ENCODE measurements around the gene POLE2.
"Not testable (repeated sequence)": the region's sequence is repeated elsewhere in the genome, so short reads cannot be mapped to it uniquely, and the experiment has no call there.

The POLE2 gene

GRCh38 chr14:49673586-49673985 lies 14.4 kb downstream of the POLE2 start:
- H3K4me3 ChIP-seq (ENCODE audit: low read depth, low read length), result no peak overlapping the region
- DNase-seq (ENCODE audit: low read depth), result no peak

- H3K4me3 ChIP-seq (ENCODE audit: low read depth, low read length), result no peak overlapping the region
- no peak for DNase-seq (ENCODE audit: low read depth)
Measured at GRCh38 chr14:49670475-49670874, 17.5 kb downstream of the POLE2 start.

- no peak overlapping the region for H3K4me3 ChIP-seq (ENCODE audit: low read depth, low read length)
Measured at GRCh38 chr14:49659526-49660455, 28.2 kb downstream of the POLE2 start.

GRCh38 chr14:49657500-49657899 lies 30.5 kb downstream of the POLE2 start:
- not testable (repeated sequence) for H3K4me3 ChIP-seq (ENCODE audit: low read depth, low read length); DNase-seq (ENCODE audit: low read depth)

More at GRCh38 chr14:49659526-49660455, 28.2 kb downstream of the POLE2 start:
- DNase-seq (ENCODE audit: low read depth), result no peak

GRCh38 chr14:49654511-49654910 lies 33.5 kb downstream of the POLE2 start:
- H3K4me3 ChIP-seq (ENCODE audit: low read depth, low read length), result no peak overlapping the region
- no peak for DNase-seq (ENCODE audit: low read depth)

- no peak overlapping the region for H3K4me3 ChIP-seq (ENCODE audit: low read depth, low read length)
- DNase-seq (ENCODE audit: low read depth), result no peak
Measured at GRCh38 chr14:49653508-49653907, 34.5 kb downstream of the POLE2 start.

GRCh38 chr14:49642163-49642562 lies 45.9 kb downstream of the POLE2 start:
- DNase-seq (ENCODE audit: low read depth), result no peak
- no peak overlapping the region for H3K4me3 ChIP-seq (ENCODE audit: low read depth, low read length)

- no peak overlapping the region for H3K4me3 ChIP-seq (ENCODE audit: low read depth, low read length)
- DNase-seq (ENCODE audit: low read depth), result no peak
Measured at GRCh38 chr14:49641697-49642129, 46.3 kb downstream of the POLE2 start.

- no peak for DNase-seq (ENCODE audit: low read depth)
- no peak overlapping the region for H3K4me3 ChIP-seq (ENCODE audit: low read depth, low read length)
Measured at GRCh38 chr14:49640540-49641417, 47.2 kb downstream of the POLE2 start.

- H3K4me3 ChIP-seq (ENCODE audit: low read depth, low read length), result no peak overlapping the region
- no peak for DNase-seq (ENCODE audit: low read depth)
Measured at GRCh38 chr14:49637534-49638078, 50.4 kb downstream of the POLE2 start.

GRCh38 chr14:49636866-49637265 lies 51.1 kb downstream of the POLE2 start:
- no peak overlapping the region for H3K4me3 ChIP-seq (ENCODE audit: low read depth, low read length)
- no peak for DNase-seq (ENCODE audit: low read depth)

GRCh38 chr14:49634547-49635334 lies 53.3 kb downstream of the POLE2 start, which contains the start of gene DNAAF2:
Gene DNAAF2 (minus strand): TSS chr14:49635244. CDS start chr14:49635149, 95 bp downstream.
- DNase-seq (ENCODE audit: low read depth), result peak; percentile 23
- H3K4me3 ChIP-seq (ENCODE audit: low read depth, low read length), result peak within 1 kb of the TSS; percentile 97

GRCh38 chr14:49633640-49634546 lies 54.1 kb downstream of the POLE2 start:
- peak overlapping the region; percentile 97 for H3K4me3 ChIP-seq (ENCODE audit: low read depth, low read length)
- DNase-seq (ENCODE audit: low read depth), result peak; percentile 88

- no peak overlapping the region for H3K4me3 ChIP-seq (ENCODE audit: low read depth, low read length)
- DNase-seq (ENCODE audit: low read depth), result no peak
Measured at GRCh38 chr14:49623941-49624839, 63.8 kb downstream of the POLE2 start.

- H3K4me3 ChIP-seq (ENCODE audit: low read depth, low read length), result peak overlapping the region; percentile 14
- DNase-seq (ENCODE audit: low read depth), result no peak
Measured at GRCh38 chr14:49623387-49623786, 64.6 kb downstream of the POLE2 start.

GRCh38 chr14:49622022-49622607 lies 65.9 kb downstream of the POLE2 start:
- H3K4me3 ChIP-seq (ENCODE audit: low read depth, low read length), result peak overlapping the region; percentile 94
- no peak for DNase-seq (ENCODE audit: low read depth)

Data from skeletal muscle cell (primary cell).